Measurements from ENCODE around the gene CPVL. TPM values are rescaled to one million over a fixed set of nuclear protein-coding genes. Genes with fewer than 3 reads are reported as not detected.
A peak's percentile ranks its signal among the peaks of the same experiment; 100 is the strongest.

Gene CPVL
- 1.1 TPM for total RNA-seq (2021; ENCODE audit: unreplicated experiment)
- not detected for polyA plus RNA-seq (2012; ENCODE audit: insufficient read length)
- Bru-seq, nascent RNA, result percentile 11 among the genes with signal in this experiment
- BruChase-seq, experiment 1, labeled RNA remaining after a 2-hour chase, result percentile 8 among the genes with signal in this experiment
- BruChase-seq, experiment 2, labeled RNA remaining after a 6-hour chase, result percentile 7 among the genes with signal in this experiment
- long read RNA-seq, partial matches to known transcripts, result 0 of 1 reads
- long read RNA-seq, other reads (novel, unspliced or antisense), result 0 of 1 reads

DNA sequence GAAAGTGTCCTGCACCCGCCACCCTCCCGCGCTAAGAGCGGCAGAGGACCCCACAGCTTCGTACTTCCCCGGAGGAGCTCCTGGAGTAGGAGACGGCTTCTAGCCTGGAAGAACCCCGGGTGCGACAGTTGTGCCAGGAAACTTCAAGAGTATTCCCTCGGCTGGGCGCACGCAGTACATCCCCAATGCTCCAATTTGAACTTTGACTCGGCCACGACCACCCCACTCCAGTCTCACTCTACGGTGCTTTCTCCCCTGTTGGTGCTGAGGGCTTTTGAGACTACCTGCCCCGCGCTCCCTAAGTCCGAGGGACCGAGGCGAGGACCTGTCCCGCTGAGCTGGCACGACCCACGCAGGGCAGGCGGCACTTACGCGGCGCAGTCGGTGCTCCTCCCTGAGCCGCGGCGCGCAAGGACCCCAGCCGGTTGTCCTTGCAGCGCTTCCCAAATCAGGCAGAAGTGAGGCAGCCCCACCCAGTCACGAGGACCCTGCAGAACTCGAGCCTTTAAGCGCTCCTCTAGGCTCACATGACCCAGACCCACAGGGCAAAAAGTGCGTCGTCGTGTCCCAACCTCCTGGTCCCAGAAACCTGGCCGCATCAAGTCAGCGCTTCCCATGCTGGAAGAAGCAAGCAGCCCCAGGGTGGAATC is at the start of gene CPVL:
CPVL (minus strand) TSS at position 481 of the 650 bp plus-strand sequence. CDS start 25,476 bp downstream, outside the sequence.
- peaks cover 57% of the 10 kb centered on the region for H3K27me3 ChIP-seq (ENCODE audit: control insufficient read depth, insufficient read depth, low read length)
- no peak for TF ChIP-seq TCF7L2 (IDR thresholded peaks at IDR 0.05; ENCODE audit: low read depth, low read length)
- no peak for TF ChIP-seq POLR2AphosphoS5 (IDR thresholded peaks at IDR 0.05; ENCODE audit: low read depth, low read length)
- TF ChIP-seq, protein P1, sequence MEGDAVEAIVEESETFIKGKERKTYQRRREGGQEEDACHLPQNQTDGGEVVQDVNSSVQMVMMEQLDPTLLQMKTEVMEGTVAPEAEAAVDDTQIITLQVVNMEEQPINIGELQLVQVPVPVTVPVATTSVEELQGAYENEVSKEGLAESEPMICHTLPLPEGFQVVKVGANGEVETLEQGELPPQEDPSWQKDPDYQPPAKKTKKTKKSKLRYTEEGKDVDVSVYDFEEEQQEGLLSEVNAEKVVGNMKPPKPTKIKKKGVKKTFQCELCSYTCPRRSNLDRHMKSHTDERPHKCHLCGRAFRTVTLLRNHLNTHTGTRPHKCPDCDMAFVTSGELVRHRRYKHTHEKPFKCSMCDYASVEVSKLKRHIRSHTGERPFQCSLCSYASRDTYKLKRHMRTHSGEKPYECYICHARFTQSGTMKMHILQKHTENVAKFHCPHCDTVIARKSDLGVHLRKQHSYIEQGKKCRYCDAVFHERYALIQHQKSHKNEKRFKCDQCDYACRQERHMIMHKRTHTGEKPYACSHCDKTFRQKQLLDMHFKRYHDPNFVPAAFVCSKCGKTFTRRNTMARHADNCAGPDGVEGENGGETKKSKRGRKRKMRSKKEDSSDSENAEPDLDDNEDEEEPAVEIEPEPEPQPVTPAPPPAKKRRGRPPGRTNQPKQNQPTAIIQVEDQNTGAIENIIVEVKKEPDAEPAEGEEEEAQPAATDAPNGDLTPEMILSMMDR (IDR thresholded peaks at IDR 0.05), result no peak
- no peak for TF ChIP-seq SIN3A (IDR thresholded peaks at IDR 0.05; ENCODE audit: borderline replicate concordance, insufficient read depth, low read depth, low read length)
- TF ChIP-seq, protein P2, sequence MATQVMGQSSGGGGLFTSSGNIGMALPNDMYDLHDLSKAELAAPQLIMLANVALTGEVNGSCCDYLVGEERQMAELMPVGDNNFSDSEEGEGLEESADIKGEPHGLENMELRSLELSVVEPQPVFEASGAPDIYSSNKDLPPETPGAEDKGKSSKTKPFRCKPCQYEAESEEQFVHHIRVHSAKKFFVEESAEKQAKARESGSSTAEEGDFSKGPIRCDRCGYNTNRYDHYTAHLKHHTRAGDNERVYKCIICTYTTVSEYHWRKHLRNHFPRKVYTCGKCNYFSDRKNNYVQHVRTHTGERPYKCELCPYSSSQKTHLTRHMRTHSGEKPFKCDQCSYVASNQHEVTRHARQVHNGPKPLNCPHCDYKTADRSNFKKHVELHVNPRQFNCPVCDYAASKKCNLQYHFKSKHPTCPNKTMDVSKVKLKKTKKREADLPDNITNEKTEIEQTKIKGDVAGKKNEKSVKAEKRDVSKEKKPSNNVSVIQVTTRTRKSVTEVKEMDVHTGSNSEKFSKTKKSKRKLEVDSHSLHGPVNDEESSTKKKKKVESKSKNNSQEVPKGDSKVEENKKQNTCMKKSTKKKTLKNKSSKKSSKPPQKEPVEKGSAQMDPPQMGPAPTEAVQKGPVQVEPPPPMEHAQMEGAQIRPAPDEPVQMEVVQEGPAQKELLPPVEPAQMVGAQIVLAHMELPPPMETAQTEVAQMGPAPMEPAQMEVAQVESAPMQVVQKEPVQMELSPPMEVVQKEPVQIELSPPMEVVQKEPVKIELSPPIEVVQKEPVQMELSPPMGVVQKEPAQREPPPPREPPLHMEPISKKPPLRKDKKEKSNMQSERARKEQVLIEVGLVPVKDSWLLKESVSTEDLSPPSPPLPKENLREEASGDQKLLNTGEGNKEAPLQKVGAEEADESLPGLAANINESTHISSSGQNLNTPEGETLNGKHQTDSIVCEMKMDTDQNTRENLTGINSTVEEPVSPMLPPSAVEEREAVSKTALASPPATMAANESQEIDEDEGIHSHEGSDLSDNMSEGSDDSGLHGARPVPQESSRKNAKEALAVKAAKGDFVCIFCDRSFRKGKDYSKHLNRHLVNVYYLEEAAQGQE (IDR thresholded peaks at IDR 0.05; ENCODE audit: insufficient read depth in 1 of 2, low read depth in 2 of 2, low read length in 1 of 2), result no peak
- H3K27ac ChIP-seq (ENCODE audit: low read length), result no peak within 1 kb of the TSS
- CTCF ChIA-PET, result no interaction called here
- H3K9me3 ChIP-seq (ENCODE audit: control insufficient read depth, insufficient read depth, low read depth, low read length), result no peaks in the 10 kb centered on the region
- H3K36me3 ChIP-seq (ENCODE audit: control insufficient read depth, insufficient read depth, low read length), result no peaks in the 10 kb centered on the region; the same call in 1 of the 2 replicates
- intact Hi-C loops (cut with micrococcal nuclease; ENCODE audit: unreplicated experiment) (no loop called here), in situ Hi-C loops (cut with HindIII; ENCODE audit: low pct_unique_long_range_greater_than_20kb, low sequenced_read_pairs) (no loop called here)
- ATAC-seq (peak; percentile 76), DNase-seq (ENCODE audit: low read depth, low spot score) (no peak)
- peaks cover 6% of the 10 kb centered on the region; the same call in 1 of the 2 replicates for H3K4me1 ChIP-seq (ENCODE audit: control insufficient read depth, insufficient read depth, low read length)
- POLR2A ChIA-PET, result no interaction called here
- BruUV-seq (replicated peaks), result no TSS peak
- peak within 1 kb of the TSS; percentile 16 to 31 for H3K4me3 ChIP-seq (ENCODE audit: low read depth in 2 of 2, low read length in 2 of 2)

DNA sequence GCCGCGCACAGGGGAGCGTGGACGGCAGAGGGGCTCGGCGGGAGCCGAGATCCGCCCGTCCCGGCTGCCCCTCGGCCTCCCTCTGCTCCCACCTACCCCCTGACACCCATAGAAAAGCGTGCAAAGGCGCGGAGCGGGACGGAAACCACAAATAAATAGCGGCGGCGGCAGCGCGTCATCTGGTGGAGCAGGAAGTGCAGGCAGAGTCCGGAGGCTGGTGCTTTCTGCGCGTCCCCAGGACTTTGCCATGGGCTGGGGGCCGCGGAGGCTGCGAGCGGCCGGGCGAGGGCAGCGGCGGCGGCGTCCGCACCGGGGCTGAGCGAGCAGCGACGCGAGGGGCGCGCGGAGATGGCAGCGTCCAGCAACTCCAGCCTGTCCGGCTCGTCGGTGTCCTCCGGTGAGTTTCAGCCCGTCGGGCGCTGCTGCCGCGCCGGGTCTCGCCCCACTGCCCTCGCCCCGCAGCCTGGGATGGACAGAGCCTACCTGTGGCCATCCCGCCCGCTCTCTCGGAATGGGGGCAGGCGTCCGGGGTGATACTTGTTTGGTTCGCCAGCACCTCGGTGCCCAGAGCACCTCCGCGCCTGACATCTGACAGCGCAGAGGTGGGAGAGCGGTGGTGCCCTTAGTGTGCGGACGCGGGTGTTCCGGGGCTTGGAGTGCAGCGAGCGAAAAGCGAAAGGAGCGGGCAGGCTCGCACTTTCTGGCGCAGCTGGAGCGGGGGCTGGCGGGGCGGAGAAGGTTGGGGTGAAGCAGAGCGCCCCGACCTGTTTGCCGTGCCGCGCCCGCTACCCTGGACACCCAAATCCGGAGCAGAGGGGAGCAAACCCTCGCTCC is 48.5 kb upstream of the CPVL start, which contains the start of gene CHN2:
CHN2 (plus strand) TSS at position 182 of the 834 bp plus-strand sequence.
- Histone ChIP-seq H3K27me3 (ENCODE audit: control insufficient read depth, insufficient read depth, low read length) (peaks cover 67% of the 10 kb centered on the region), H3K36me3 (ENCODE audit: control insufficient read depth, insufficient read depth, low read length) (no peaks in the 10 kb centered on the region), H3K9me3 (ENCODE audit: control insufficient read depth, insufficient read depth, low read depth, low read length) (no peaks in the 10 kb centered on the region), H3K4me3 (ENCODE audit: low read depth in 2 of 2, low read length in 2 of 2) (peak within 1 kb of the TSS; percentile 43 to 48), H3K4me1 (ENCODE audit: control insufficient read depth, insufficient read depth, low read length) (no peaks in the 10 kb centered on the region), H3K27ac (ENCODE audit: low read length) (no peak within 1 kb of the TSS)
- TF ChIP-seq SIN3A (IDR thresholded peaks at IDR 0.05; ENCODE audit: borderline replicate concordance, insufficient read depth, low read depth, low read length), result no peak
- intact Hi-C loops (cut with micrococcal nuclease; ENCODE audit: unreplicated experiment), result no loop called here
- peak; percentile 81 for ATAC-seq
- no peak for DNase-seq (ENCODE audit: low read depth, low spot score)
- ChIA-PET CTCF (interaction anchor here (0.7 kb wide), 1 partner anchor 87 kb away, joined by 4 read pairs; no protein-coding TSS in a partner anchor), POLR2A (interaction anchor here (0.7 kb wide), 1 partner anchor 529 kb away, joined by 3 read pairs; no protein-coding TSS in a partner anchor)
- BruUV-seq (replicated peaks), result no TSS peak
- in situ Hi-C loops (cut with HindIII; ENCODE audit: low pct_unique_long_range_greater_than_20kb, low sequenced_read_pairs), result no loop called here

All from Panc1 (cell line).